ENCODE measurements around the gene TNKS2.

The TNKS2 gene

DNA sequence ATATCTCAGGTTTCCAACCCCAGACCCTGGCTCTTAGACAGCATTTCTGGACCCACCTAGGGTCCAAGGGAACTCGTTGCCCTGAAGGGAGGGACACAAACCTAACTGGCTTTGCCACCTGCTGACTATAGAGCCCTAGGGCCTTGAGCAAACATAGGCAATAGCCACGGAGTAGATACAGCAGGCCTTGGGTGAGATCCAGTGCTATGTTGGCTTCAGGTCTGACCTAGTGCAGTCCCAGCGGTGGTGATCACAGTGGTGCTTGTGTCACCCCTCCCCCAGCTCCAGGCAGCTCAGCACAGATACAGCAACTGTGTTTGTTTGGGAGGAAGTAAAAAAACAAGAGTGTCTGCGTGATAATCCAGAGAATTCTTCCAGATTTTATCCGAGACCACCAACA lies 9.7 kb upstream of the TNKS2 start:
- FAIRE-seq (no peak), DNase-seq (ENCODE audit: insufficient read length, low spot score) (no peak)
- TF ChIP-seq, protein P1, sequence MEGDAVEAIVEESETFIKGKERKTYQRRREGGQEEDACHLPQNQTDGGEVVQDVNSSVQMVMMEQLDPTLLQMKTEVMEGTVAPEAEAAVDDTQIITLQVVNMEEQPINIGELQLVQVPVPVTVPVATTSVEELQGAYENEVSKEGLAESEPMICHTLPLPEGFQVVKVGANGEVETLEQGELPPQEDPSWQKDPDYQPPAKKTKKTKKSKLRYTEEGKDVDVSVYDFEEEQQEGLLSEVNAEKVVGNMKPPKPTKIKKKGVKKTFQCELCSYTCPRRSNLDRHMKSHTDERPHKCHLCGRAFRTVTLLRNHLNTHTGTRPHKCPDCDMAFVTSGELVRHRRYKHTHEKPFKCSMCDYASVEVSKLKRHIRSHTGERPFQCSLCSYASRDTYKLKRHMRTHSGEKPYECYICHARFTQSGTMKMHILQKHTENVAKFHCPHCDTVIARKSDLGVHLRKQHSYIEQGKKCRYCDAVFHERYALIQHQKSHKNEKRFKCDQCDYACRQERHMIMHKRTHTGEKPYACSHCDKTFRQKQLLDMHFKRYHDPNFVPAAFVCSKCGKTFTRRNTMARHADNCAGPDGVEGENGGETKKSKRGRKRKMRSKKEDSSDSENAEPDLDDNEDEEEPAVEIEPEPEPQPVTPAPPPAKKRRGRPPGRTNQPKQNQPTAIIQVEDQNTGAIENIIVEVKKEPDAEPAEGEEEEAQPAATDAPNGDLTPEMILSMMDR (IDR thresholded peaks at IDR 0.05; ENCODE audit: insufficient read depth, missing control alignments): no peak

DNA sequence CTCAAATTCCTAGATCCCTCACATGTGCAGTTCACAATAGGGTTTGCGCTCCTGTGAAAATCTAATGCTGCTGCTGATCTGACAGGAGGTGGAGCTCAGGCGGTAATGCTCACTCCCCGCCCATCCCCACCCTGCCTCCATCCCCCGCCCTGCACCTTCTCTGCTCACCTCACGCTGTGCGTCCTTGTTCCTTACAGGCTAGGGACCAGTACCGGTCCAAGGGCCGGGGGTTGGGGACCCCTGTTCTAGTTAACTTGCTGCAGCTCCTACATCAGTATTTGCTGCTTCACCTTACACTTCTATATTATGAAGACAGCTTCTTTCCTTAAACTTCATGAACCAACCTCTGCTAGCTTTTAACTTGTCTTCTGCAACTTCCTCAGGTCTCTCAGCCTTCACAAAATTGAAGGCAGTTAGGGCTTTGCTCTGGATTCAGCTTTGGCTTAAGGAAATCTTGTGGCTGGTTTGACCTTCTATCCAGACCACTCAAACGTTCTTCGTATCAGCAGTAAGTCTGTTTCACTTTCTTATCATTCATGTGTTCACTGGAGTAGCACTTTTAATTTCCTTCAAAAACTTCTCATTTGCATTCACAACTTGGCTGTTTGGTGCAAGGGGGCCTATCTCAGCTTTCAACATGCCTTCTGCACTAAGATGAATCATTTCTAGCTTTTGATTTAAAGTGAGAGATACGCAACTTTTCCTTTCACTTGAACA lies 1.7 kb upstream of the TNKS2 start:
- DNase-seq (ENCODE audit: insufficient read length, low spot score): no peak
- TF ChIP-seq, protein P1 (IDR thresholded peaks at IDR 0.05; ENCODE audit: insufficient read depth, missing control alignments): no peak
- FAIRE-seq: no peak

DNA sequence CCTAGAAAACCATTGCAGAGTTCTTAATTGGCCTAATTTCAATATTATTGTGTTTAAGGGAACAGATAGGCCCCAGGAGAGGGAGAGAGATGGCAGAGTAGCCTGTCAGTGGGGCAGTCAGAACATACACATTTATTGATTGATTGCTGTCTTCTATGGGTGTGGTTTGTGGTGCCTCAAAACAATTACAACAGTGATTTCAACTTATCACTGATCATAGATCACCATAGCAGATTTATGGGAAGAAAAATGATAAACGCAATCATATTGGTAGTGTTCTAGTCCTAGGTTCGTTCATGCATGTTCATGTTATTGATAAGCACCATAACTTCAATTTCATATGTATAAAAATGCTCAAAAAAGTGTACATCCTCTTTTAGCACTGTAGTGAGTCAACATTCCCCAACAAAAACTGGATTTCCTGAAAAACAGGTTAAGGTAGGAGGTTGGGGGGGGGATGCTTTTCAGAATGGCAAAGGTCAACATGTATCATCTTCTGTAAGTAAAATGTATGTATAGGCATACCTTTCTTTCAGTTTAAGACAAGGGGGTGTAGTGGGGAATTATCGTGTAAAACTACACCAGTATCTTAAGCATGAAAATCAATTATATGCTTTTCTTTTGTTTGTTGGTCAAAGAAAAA lies 1.1 kb upstream of the TNKS2 start:
- TF ChIP-seq, protein P1 (IDR thresholded peaks at IDR 0.05; ENCODE audit: insufficient read depth, missing control alignments): no peak
- DNase-seq (ENCODE audit: insufficient read length, low spot score) (no peak), FAIRE-seq (no peak)

DNA sequence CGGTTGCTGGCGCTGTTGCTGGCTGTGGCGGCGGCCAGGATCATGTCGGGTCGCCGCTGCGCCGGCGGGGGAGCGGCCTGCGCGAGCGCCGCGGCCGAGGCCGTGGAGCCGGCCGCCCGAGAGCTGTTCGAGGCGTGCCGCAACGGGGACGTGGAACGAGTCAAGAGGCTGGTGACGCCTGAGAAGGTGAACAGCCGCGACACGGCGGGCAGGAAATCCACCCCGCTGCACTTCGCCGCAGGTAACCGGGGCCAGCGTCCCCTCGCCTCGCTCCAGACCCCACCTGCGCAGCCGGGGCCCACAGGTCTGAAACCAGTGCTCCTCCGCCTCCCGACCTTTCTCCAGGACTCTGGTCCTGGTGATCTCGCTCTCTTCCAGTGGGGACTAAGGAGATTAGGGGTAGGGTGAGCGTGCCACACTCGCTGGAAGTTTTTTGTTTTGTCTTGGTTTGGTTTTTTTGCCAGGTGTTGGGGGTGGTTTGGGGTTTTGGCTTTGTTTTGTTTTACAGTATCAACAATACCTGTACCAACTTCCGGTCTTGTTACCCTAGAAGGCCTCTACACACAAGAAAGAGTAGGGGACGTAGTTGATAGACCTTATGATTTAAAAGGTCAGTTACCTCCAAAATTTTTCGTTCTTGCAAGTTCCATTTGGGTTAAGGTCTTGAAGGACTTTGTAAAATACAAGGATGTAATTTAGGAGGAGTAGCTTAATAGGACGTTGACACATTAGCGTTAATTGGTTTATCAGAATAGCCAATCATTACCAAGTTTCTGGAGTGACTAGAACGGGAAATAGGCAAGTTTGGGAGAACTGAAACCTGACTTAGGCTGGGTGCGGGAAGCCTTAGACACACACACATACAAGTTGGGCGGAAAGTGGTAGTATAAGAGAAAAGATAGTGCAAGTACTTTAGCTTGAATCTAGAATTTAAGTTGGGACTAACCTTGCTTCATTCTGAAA lies 704 bp downstream of the TNKS2 start:
- FAIRE-seq (no peak), DNase-seq (ENCODE audit: insufficient read length, low spot score) (no peak)
- TF ChIP-seq, protein P1 (IDR thresholded peaks at IDR 0.05; ENCODE audit: insufficient read depth, missing control alignments): no peak

DNA sequence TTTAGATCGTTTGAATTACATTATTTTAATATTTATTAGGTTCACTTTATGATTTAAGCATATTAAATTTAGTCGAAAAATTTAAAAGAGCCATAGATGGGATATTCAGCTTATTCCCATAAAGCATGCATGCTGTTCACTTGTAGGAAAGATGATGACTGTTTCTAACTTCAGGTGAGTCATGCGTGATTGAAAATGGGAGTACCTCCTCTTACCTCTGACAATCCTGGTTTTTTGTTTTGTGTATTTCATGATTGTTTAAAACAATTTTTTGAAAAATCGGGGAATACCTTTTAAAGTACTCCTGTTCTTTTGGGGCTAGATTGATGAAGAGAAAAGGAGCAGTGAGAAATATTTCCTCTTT lies 1.4 kb downstream of the TNKS2 start:
- no peak for FAIRE-seq
- TF ChIP-seq, protein P1 (IDR thresholded peaks at IDR 0.05; ENCODE audit: insufficient read depth, missing control alignments): no peak
- DNase-seq (ENCODE audit: insufficient read length, low spot score): no peak

DNA sequence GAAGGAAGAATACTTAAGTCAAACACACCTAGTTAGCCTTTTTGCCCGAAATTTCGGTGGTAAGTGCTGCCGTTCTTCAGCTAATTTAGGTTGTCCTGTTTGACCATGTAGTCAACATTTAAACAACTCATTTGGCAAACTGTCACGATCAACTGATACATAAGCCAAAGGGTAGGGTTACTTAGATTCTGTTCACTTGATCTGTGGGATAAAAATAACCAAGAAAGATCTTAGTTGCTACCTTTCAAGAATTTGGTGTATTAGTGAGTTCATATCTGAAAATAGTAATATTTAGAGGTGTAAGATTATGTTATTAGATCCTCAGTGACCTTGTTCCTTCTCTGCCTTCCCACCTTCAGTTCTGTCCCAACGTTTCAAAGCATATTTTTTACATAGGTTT lies 2.0 kb downstream of the TNKS2 start:
- FAIRE-seq: no peak
- no peak for DNase-seq (ENCODE audit: insufficient read length, low spot score)
- TF ChIP-seq, protein P1 (IDR thresholded peaks at IDR 0.05; ENCODE audit: insufficient read depth, missing control alignments): no peak

All from D721Med (cell line).